Inferior parietal cortex (tissue), 1 donor: ENCODE results near the gene KCNIP4.
A peak's percentile ranks its signal among the peaks of the same experiment; 100 is the strongest.

ENCODE experiments used
- DNase-seq: peaks from one replicate; pipeline ENCODE4 v3.0.0-alpha.2; 2016; ENCODE audit errors: extremely low spot score

Gene KCNIP4

GRCh38 chr4:21457086-21457840 lies 491.3 kb downstream of the KCNIP4 start:
- no peak for DNase-seq

GRCh38 chr4:21454831-21455230 lies 493.7 kb downstream of the KCNIP4 start:
- DNase-seq: no peak

- no peak for DNase-seq
Measured at GRCh38 chr4:21454201-21454600, 494.4 kb downstream of the KCNIP4 start.

- DNase-seq: no peak
Measured at GRCh38 chr4:21452931-21453330, 495.6 kb downstream of the KCNIP4 start.

- no peak for DNase-seq
Measured at GRCh38 chr4:21451032-21451431, 497.5 kb downstream of the KCNIP4 start.

- DNase-seq: no peak
Measured at GRCh38 chr4:21450331-21450730, 498.2 kb downstream of the KCNIP4 start.

GRCh38 chr4:21447301-21448054 lies 501.1 kb downstream of the KCNIP4 start:
- no peak for DNase-seq

GRCh38 chr4:21420166-21420565 lies 528.4 kb downstream of the KCNIP4 start:
- DNase-seq: no peak

- no peak for DNase-seq
Measured at GRCh38 chr4:21415728-21416127, 532.8 kb downstream of the KCNIP4 start.

GRCh38 chr4:21413807-21414370 lies 534.7 kb downstream of the KCNIP4 start:
- no peak for DNase-seq

- DNase-seq: no peak
Measured at GRCh38 chr4:21411086-21411485, 537.5 kb downstream of the KCNIP4 start.

GRCh38 chr4:21410372-21410771 lies 538.2 kb downstream of the KCNIP4 start:
- DNase-seq: no peak

GRCh38 chr4:21387683-21388082 lies 560.9 kb downstream of the KCNIP4 start:
- no peak for DNase-seq

GRCh38 chr4:21386166-21386780 lies 562.3 kb downstream of the KCNIP4 start:
- no peak for DNase-seq

- no peak for DNase-seq
Measured at GRCh38 chr4:21385706-21386105, 562.9 kb downstream of the KCNIP4 start.

- no peak for DNase-seq
Measured at GRCh38 chr4:21384609-21385008, 564.0 kb downstream of the KCNIP4 start.

GRCh38 chr4:21380861-21381260 lies 567.7 kb downstream of the KCNIP4 start:
- DNase-seq: peak; percentile 58

GRCh38 chr4:21377046-21377445 lies 571.5 kb downstream of the KCNIP4 start:
- DNase-seq: no peak

- no peak for DNase-seq
Measured at GRCh38 chr4:21376176-21376575, 572.4 kb downstream of the KCNIP4 start.

GRCh38 chr4:21374641-21375368 lies 573.8 kb downstream of the KCNIP4 start:
- DNase-seq: no peak

- DNase-seq: no peak
Measured at GRCh38 chr4:21367567-21367966, 581.0 kb downstream of the KCNIP4 start.

GRCh38 chr4:21366840-21367239 lies 581.7 kb downstream of the KCNIP4 start:
- DNase-seq: no peak
